Dedifferentiated amniotic fluid mesenchymal stem cell (primary cell): ENCODE measurements around the gene MGMT.

ENCODE experiments used
- DNase-seq: peaks from one replicate; pipeline ENCODE4 v3.0.0-alpha.2; 2016; ENCODE audit errors: extremely low spot score

The MGMT gene

DNA sequence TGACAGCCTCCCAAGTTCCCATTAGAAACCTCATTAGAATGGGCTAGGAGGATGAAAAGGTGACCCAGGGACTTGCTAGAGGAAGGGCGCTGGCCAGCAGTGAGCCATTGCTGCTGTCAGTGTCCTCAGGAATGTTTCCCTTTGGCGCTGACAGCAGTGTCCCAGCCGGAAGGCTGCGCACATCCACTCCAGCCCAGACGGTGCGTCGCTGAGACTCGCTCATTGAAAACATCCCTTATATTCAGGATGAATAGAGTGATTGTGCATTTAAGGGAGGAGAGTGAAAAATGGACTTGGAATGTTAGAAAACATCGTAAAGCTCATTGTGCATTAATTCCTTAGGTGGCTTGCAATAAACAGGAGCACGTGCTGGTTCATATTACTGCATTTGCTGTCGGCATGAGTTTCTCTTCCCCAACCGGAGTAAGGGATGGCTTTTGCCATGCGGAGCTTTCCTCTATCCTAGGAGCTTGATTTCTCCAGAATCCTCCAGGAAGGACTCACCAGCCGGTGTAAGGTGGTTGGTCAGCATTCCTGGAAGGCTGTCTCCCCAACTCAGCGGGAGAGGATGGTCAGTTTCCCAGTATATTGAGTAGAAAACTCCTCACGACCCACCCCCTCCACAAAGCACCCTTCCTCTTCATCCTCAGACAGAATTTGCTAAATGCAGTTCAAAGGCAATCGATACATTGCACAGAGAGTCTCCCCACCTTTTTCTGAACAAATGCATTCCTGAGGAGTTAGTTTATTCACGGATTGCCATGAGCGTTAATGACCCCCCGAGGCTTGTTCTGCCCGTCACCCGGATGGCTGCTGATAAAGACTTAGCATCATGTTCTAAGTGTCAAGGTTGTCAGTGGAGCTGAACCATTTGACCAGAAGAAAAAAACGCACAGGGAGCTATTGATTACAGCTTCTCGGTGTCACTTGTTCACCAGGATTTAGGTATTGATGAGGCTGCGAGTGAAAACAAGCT, 295.2 kb downstream of the MGMT start:
- no peak for DNase-seq

DNA sequence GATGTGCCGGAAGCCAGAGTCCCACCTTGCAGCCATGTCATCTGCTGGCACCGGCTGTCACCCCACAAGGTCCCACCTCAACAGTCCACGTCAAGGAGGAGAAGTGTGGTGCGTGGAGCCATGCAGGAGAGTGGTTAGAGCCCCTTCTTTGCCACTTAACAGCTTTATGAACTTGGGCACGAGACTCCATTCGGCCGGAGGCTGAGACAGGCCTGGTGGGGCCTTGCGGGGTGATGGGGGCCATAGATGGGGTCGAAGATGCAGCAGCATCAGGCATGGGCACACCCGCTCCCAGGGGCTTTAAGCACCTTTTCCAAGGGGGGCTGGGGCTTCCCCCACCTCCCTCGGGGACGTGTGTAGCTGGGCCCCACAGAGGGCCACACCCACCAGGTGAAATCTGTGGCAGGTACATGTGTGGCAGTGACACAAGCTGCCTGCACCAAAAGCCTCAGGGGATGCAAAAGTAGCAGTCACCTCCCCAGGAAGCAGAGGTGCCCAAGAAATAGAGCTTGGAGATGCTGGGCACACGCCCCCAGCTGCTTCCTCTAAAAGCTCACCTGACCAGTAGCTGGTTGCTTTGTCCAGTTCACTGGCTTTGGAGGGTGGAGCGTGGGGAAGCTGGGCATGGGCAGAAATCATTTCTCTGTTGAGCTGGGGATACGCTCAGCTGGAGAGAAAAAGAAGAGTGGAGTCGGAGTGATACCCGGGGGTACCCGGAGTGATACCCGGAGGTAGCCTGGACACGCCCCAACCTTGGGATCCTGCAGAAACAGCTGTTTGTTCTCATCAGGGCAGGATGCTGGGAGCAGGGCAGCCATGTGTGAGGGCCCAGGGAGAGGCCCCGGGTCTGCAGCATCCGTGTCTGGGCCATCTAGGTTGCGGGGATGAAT, 297.2 kb downstream of the MGMT start:
- no peak for DNase-seq

DNA sequence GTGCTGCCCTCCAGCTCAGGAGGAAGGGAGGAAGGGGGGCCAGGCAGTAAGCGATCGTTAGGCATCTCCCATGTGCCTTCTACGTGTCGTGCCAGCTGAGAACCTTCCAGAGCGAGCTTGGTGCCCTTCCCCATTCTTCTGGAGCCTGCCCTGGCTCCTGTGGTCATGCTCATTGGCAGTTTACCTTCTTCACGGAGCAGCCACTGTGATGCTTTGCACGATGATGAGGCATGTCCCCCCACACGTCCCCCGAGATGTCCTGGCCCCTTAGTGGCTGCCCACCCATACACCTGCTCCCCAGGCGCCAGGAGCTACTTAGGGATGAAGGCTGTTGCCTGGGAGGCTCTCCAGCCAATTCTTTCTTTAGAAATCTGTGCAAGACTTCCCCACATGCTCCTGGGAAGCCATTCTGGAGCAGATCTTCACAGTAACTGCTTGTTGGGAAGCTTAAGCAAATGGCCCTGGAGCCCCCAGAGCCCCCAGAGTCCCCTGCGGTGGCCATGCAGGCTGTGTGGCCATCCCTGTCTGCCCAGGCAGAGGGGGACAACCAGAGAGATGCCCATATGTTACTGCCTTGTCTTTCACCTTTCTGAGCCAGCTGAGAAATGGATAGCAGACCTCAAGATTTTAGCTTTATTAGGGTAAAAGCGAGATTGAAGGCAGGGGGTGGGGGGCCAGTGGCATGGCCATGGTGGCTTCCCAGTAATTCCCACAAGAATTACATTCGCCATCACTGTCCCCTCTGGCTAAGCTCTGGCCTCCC, 298.0 kb downstream of the MGMT start:
- DNase-seq = no peak

DNA sequence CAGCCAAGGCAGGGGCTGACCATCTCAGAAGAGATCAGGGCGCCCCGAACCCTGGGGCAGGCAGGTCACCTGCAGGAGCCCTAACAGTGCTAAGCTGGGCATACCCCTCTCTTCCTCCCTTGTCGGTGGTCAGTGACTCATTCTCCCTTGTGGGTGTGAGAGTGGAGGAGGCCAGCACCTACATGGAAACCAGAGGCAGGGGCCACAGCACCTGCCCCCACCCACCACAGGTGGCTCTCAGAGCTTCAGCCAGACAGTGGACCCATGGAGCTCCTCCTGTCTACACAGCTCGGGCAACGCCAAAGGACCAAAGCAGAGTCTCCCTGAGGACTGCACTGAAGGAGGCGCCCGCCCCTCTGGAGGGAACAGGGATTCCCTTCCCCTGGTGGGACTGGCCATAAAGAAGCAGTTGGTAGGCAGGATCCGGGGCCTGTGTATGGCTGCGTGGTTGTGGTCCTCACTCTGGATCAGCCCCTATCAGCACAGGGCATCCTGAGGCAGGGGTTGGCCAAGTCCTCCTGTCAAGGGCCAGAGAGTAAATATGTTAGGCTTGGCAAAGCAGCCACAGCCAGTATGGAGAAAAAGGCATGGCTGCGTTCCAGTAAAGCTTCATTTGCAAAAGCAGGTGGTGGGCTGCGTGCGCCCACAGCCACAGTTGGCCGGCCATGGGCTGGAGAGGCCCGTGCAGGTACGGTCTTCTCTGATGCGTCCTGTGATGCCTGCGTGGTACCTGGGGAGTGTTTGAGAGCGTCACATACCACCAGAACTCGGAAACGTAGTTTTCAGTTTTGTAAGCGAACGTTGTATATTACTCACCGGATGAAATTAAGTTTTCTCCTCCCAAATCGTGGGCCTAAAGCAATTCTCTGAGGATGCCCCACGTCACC, 298.9 kb downstream of the MGMT start:
- DNase-seq = no peak

DNA sequence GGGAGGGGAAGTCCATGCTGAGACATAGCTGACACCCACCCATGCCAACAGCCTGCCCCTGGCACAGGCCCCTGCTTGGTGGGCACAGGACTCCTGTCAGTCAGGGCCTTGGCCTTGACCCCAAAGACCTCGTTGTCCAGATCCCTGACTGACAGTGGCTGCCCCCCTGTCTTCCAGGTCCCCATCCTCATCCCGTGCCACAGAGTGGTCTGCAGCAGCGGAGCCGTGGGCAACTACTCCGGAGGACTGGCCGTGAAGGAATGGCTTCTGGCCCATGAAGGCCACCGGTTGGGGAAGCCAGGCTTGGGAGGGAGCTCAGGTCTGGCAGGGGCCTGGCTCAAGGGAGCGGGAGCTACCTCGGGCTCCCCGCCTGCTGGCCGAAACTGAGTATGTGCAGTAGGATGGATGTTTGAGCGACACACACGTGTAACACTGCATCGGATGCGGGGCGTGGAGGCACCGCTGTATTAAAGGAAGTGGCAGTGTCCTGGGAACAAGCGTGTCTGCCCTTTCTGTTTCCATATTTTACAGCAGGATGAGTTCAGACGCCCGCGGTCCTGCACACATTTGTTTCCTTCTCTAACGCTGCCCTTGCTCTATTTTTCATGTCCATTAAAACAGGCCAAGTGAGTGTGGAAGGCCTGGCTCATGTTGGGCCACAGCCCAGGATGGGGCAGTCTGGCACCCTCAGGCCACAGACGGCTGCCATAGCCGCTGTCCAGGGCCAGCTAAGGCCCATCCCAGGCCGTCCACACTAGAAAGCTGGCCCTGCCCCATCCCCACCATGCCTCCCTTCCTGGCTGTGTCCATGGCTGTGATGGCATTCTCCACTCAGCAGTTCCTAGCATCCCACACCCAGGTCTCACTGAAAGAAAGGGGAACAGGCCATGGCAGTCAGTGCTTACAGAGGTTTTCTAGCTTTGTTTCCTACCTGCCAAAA, 299.8 kb downstream of the MGMT start:
- DNase-seq = no peak

DNA sequence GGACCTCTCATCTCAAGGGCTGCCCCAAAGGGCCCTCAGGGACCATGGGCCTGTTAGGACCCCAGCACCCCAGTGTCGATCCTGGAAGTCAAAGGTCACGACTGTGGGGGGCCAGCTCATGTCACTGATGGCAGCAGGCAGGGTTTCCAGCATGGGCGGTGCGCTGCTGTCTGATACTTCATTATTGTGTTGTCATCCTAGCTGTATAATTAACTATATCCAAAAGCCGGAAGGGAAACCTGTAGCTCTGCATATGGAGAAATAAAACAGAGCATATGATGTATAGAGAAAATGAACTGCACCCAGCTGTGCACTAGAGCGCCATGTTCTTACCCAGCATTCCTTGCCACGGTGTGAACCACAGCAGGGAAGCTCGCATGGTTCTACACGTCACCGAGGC, 300.7 kb downstream of the MGMT start:
- DNase-seq = no peak

- no peak for DNase-seq
These were observed 301.7 kb downstream of the MGMT start for GRCh38 chr10:129768437-129769355.

DNA sequence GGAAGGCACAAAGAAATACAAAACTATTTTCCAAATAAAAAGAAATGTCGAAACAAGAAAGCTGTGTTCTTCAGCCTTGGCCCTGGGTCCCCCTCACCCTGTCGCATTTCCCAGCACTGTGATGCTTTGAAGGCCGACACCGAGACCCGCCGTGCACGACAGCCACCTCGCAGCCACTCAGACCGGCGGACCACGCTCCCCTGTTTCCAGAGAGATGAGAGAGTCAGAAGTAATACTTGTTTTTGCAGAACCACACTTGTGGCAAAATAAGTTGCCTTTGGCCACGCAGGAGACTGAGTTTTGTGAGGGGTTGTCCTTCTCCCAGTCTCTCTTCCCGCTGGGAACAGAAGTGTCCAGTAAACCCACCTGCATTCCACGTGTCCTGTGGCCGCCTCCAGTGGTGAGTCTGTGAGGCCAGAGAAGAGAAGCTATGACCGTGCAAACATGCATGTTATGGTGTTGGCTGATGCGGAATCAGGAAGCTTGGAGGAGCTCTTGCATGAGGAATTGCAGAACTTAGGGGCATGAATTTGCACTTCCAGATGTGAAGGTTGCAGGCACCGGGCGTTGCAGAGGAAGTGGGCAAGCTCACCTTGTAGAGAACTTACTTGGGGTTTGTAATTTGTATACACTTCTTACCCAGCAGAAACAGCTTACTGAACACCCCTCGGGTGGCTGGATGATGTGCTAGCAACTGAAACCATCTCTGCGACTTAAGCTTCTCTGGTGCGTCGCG, 302.5 kb downstream of the MGMT start:
- no peak for DNase-seq

DNA sequence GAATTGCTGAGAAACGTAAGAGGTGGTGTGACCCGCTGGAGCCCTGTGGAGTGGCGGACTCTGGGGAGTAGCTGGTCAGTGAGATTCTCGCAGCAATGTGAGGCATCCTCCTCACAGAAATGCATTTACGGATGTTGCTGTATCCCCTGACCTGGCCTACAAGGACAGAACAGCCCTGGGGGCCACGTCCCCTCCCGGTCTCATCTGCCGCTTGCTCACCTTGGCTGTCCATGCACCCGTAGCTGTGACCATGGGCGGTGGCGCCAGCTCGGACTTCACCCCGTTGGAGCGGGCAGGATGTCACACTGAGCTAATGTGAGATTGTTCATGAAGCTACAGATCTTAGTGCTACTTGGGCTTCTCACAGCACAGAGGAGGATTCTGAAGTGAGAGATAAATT, 303.2 kb downstream of the MGMT start:
- DNase-seq = no peak

DNA sequence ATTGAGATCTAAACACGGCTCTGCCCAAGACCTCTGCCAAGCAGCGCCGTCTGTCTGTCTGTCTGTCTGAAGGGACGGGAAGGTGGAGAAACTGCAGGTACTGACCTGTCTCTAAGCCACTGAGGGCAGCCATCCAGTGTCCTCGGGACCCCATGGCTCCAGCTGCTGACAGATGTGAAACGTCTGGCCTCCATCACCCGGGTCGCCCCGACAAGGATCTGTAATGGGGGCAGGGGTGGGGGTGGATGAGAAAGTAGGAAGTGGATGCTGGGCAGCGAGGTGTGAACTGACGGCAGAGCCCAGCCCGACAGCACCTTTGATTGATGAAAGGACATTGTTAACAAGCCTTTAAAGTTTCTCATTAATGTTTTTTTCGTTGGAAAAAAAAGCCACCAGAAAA, 304.0 kb downstream of the MGMT start:
- DNase-seq = no peak

- no peak for DNase-seq
These were observed 304.5 kb downstream of the MGMT start for GRCh38 chr10:129771576-129771975.

GRCh38 chr10:129771991-129772431, 305.0 kb downstream of the MGMT start:
- DNase-seq = no peak

GRCh38 chr10:129772468-129773358, 305.7 kb downstream of the MGMT start:
- DNase-seq = no peak

DNA sequence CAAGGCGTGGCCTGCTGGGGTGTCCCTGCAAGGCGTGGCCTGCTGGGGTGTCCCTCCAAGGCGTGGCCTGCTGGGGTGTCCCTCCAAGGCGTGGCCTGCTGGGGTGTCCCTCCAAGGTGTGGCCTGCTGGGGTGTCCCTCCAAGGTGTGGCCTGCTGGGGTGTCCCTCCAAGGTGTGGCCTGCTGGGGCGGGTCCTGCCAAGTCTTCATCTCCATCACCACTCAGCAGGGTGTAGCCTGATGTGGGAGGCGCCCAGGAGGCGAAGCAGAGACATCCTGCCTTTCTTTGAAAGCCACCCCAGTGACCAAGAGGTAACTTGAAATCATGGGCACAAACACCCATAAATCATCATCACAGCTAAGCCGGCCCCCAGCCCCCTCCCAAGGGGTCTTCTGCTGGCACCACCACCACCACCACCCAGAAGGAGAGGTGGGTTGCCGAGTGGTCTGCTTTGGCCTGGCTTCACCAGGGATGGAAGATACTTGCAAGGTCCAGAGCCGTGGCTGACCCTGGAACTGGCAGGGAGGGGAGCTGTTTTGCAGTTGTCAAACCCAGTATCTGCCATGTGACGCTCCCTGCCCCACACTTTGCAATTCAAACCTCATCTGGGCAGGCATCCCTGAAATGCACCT, 306.4 kb downstream of the MGMT start:
- DNase-seq = no peak

DNA sequence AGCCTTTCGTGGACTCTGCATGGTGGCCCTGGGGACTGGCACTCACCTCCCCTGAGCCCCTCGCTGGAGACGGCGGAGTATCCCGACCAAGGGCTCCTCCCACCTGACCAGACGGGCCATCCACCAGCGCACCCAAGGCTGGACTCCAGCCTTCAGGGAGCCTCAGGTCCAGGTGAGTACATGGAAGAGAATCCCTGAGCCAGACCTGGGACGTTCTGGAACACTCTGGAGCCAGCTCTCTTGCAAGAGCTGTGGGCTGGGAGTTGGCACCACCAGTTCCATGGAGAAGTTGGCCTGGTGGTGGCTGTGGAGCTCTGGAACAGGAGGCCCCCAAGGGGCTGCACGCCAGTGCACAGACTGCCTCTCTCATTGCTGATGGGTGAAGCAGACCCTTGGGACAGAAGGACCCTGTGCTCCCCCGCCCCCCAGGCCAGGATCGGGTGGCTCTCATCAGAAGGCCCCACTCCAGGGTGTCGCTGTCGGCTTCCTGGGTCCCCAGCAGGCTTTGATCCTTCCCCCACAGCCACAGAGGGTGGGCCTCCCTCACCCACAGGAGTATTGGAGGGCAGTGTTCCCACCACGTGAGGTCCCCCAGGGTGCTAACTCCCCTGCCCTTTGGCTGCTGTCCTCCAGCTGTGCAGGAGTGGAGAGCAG, 307.2 kb downstream of the MGMT start:
- DNase-seq = no peak
